Right lobe of liver (tissue), 6 donors: ENCODE measurements around the gene HIF3A. TPM values are rescaled to one million over a fixed set of nuclear protein-coding genes. Genes with fewer than 3 reads are reported as not detected.

ENCODE experiments used
- ATAC-seq, 4 donors: fragments of 200-7000 bp; cut with Tn5 transposase; one replicate each; pipeline ENCODE4 v1.9.1; 2020; ENCODE audit warnings: mild to moderate bottlenecking in 4 of 4, moderate library complexity in 4 of 4
- DNase-seq, 3 donors: peaks; one replicate each; pipeline ENCODE4 v3.0.0-alpha.2; 2020
- H3K27ac ChIP-seq, 3 donors: fragments of 200-600 bp; one replicate each; pipeline ENCODE4 v1.8.0; 2022
- H3K27me3 ChIP-seq, 2 donors: fragments of 200-600 bp; one replicate each; pipeline ENCODE4 v1.8.0; 2022
- H3K36me3 ChIP-seq, 4 donors: fragments of 200-600 bp; sonication (generic) in 1 of 4; one replicate each; pipeline versions ENCODE4 v1.5.1 to v1.8.0; 2017 to 2022; ENCODE audit warnings: control low read depth in 1 of 4
- H3K4me1 ChIP-seq, 4 donors: fragments of 200-600 bp; sonication (generic) in 1 of 4; one replicate each; pipeline versions ENCODE4 v1.5.1 to v1.8.0; 2017 to 2022; ENCODE audit warnings: control low read depth in 1 of 4
- H3K4me3 ChIP-seq, 3 donors: fragments of 200-600 bp; one replicate each; pipeline ENCODE4 v1.8.0; 2022
- H3K9me3 ChIP-seq, 4 donors: fragments of 200-600 bp; sonication (generic) in 1 of 4; one replicate each; pipeline versions ENCODE4 v1.5.1 to v1.8.0; 2017 to 2022; ENCODE audit warnings: control low read depth in 1 of 4
- CTCF ChIP-seq, 4 donors: fragments of 200-600 bp in 3 of 4; fragments of 450-650 bp in 1 of 4; IDR thresholded peaks; one replicate each; pipeline versions ENCODE4 v1.5.1 to v1.8.0; 2016 to 2022; ENCODE audit warnings: antibody characterized with exemption in 4 of 4, mild to moderate bottlenecking in 2 of 4
- POLR2A ChIP-seq: fragments of 450-650 bp; IDR thresholded peaks from one replicate; pipeline ENCODE4 v1.6.1; 2017; ENCODE audit warnings: antibody characterized with exemption, mild to moderate bottlenecking
- WGBS: methylation state at CpG from one replicate; pipeline ENCODE4 v1.1.6; 2018; ENCODE audit warnings: low coverage, low lambda C conversion rate; ENCODE audit not compliant: insufficient coverage; ENCODE audit errors: missing lambda C conversion rate; 5-methylcytosine and 5-hydroxymethylcytosine counted together
- intact Hi-C, 2 donors: fragments of 100-400 bp; cut with DNase I; formaldehyde crosslinking; loops; one replicate each; pipeline versions ENCODE4 v1.11.2 to v1.14.1; 2022
- total RNA-seq, 6 experiments: library from RNA; depleted of rRNA in 2 of 6; stranded (reverse); fragments of >200 nt in 2 of 6; fragmentation: NEBNext Ultra II Directional in 3 of 6; extraction: Animal tissue kit (Norgen Biotek cat#: 25700) in 3 of 6; gene quantifications; one replicate each; pipeline versions ENCODE4 v1.1.0 to v1.2.4, GENCODE V29; 2016 to 2023
- donor health status: DM: no; HTN: yes; CAD: no.
- donor health status: DM: no; HTN: no; CAD: no.
- donor health status: DM: no; HTN: no; CAD: no.
- donor health status: DM: no; HTN: yes; CAD: no.
- donor health status: DM: no; HTN: yes; CAD: no.

The HIF3A gene
- total RNA-seq, 6 experiments from 2014 or later, result 0.47 to 9.2 (median 4.5) TPM

- no peaks in the 10 kb centered on the region for H3K27me3 ChIP-seq
These were observed 53.9 kb downstream of the HIF3A start for GRCh38 chr19:46350758-46351159.

GRCh38 chr19:46351241-46352041 is 54.6 kb downstream of the HIF3A start:
- Histone ChIP-seq H3K4me1 (peaks cover 0 to 68% (median 24%) of the 10 kb centered on the region in 4 donors), H3K27ac (peak overlapping the region; percentile 62 to 66 (median 65)), H3K4me3 (no peak overlapping the region), H3K9me3 (no peaks in the 10 kb centered on the region), H3K27me3 (no peaks in the 10 kb centered on the region), H3K36me3 (peaks cover 0 to 12% (median 0%) of the 10 kb centered on the region in 4 donors)
- ATAC-seq (no peak), DNase-seq (peak in 1 of 3 donors; percentile 35)
- TF ChIP-seq CTCF (IDR thresholded peaks at IDR 0.05), result no peak
- TF ChIP-seq POLR2A, result no peak
- intact Hi-C loops, result no loop called here
- WGBS, result 54% methylated on average over 12 of the region's 18 CpGs

More at GRCh38 chr19:46350758-46351159, 53.9 kb downstream of the HIF3A start:
- ATAC-seq (peak in 3 of 4 donors; percentile 4 to 5 (median 4)), DNase-seq (peak in 1 of 3 donors; percentile 49)
- peaks cover 0 to 12% (median 0%) of the 10 kb centered on the region in 4 donors for H3K36me3 ChIP-seq
- no peak overlapping the region for H3K4me3 ChIP-seq
- peak overlapping the region; percentile 62 to 66 (median 65) for H3K27ac ChIP-seq
- H3K4me1 ChIP-seq, result peaks cover 0 to 61% (median 22%) of the 10 kb centered on the region in 4 donors
- intact Hi-C loops, result no loop called here
- no peaks in the 10 kb centered on the region for H3K9me3 ChIP-seq
- TF ChIP-seq POLR2A, result no peak
- no peak for TF ChIP-seq CTCF (IDR thresholded peaks at IDR 0.05)
- 40% methylated on average over 1 of the region's 8 CpGs for WGBS

GRCh38 chr19:46353730-46354528 is 57.1 kb downstream of the HIF3A start:
- WGBS, result 54% methylated on average over 7 of the region's 28 CpGs
- Histone ChIP-seq H3K27me3 (no peaks in the 10 kb centered on the region), H3K9me3 (no peaks in the 10 kb centered on the region), H3K36me3 (peaks cover 0 to 12% (median 0%) of the 10 kb centered on the region in 4 donors), H3K4me1 (peaks cover 0 to 70% (median 22%) of the 10 kb centered on the region in 4 donors), H3K27ac (peak overlapping the region; percentile 47 to 82 (median 80)), H3K4me3 (no peak overlapping the region)
- DNase-seq (peak in 2 of 3 donors; percentile 52 to 80), ATAC-seq (peak in 3 of 4 donors; percentile 9 to 33 (median 18))
- TF ChIP-seq POLR2A (no peak), CTCF (IDR thresholded peaks at IDR 0.05) (no peak)
- intact Hi-C loops, result no loop called here

GRCh38 chr19:46355234-46356148 is 58.6 kb downstream of the HIF3A start:
- Histone ChIP-seq H3K4me3 (peak overlapping the region in 1 of 3 donors; percentile 22), H3K27me3 (no peaks in the 10 kb centered on the region), H3K4me1 (peaks cover 0 to 57% (median 20%) of the 10 kb centered on the region in 4 donors), H3K27ac (peak overlapping the region; percentile 47 to 82 (median 80)), H3K9me3 (no peaks in the 10 kb centered on the region), H3K36me3 (peaks cover 0 to 12% (median 0%) of the 10 kb centered on the region in 4 donors)
- intact Hi-C loops, result no loop called here
- peak; percentile 88 to 89 (median 88) for ATAC-seq
- DNase-seq, result peak; percentile 75 to 92 (median 85)
- TF ChIP-seq CTCF (IDR thresholded peaks at IDR 0.05), result no peak
- peak; percentile 55 for TF ChIP-seq POLR2A
- WGBS, result 6% methylated on average over 3 of the region's 23 CpGs
